Astrocyte of the spinal cord (primary cell): ENCODE results near the gene CIB2.
A peak's percentile ranks its signal among the peaks of the same experiment; 100 is the strongest.

Source experiments
- DNase-seq: peaks from one replicate; pipeline ENCODE4 v3.0.0; 2011; ENCODE audit warnings: low read depth, low spot score
- H3K4me3 ChIP-seq: 2 replicates; pipeline ENCODE4 v1.5.1; 2011; ENCODE audit warnings: low read depth, mild to moderate bottlenecking, low read length, moderate library complexity
- CTCF ChIP-seq: IDR thresholded peaks from 2 replicates; pipeline ENCODE4 v1.5.1; 2012; ENCODE audit warnings: low read depth, mild to moderate bottlenecking, low read length, inconsistent platforms
- in situ Hi-C: cut with HindIII; loops from 2 replicates; pipeline ENCODE4 v1.10.0; 2017; ENCODE audit warnings: low sequenced_read_pairs

Gene CIB2

GRCh38 chr15:78069052-78069414, 62.2 kb downstream of the CIB2 start:
- in situ Hi-C loops = no loop called here
- TF ChIP-seq CTCF = no peak
- no peak for DNase-seq
- no peak overlapping the region for H3K4me3 ChIP-seq

GRCh38 chr15:78067328-78068228, 63.7 kb downstream of the CIB2 start:
- in situ Hi-C loops = no loop called here
- no peak for DNase-seq
- no peak for TF ChIP-seq CTCF
- H3K4me3 ChIP-seq = no peak overlapping the region

- in situ Hi-C loops = no loop called here
- no peak overlapping the region for H3K4me3 ChIP-seq
- DNase-seq = peak; percentile 57
- no peak for TF ChIP-seq CTCF
These were observed 65.0 kb downstream of the CIB2 start for GRCh38 chr15:78065973-78066946.

GRCh38 chr15:78065284-78065872, 65.9 kb downstream of the CIB2 start:
- peak; percentile 98 for DNase-seq
- no peak for TF ChIP-seq CTCF
- in situ Hi-C loops = no loop called here
- H3K4me3 ChIP-seq = no peak overlapping the region

- no peak overlapping the region for H3K4me3 ChIP-seq
- DNase-seq = no peak
- in situ Hi-C loops = no loop called here
- no peak for TF ChIP-seq CTCF
These were observed 66.7 kb downstream of the CIB2 start for GRCh38 chr15:78064544-78064943.

- in situ Hi-C loops = no loop called here
These were observed 67.3 kb downstream of the CIB2 start for GRCh38 chr15:78063970-78064385.

More at GRCh38 chr15:78063970-78064385, 67.3 kb downstream of the CIB2 start:
- TF ChIP-seq CTCF = no peak
- DNase-seq = no peak
- no peak overlapping the region for H3K4me3 ChIP-seq
